Thyroid gland (tissue), 4 donors: Measurements from ENCODE around the gene P2RX4. TPM values are rescaled to one million over a fixed set of nuclear protein-coding genes. Genes with fewer than 3 reads are reported as not detected.
"Not testable (repeated sequence)": the region's sequence is repeated elsewhere in the genome, so short reads cannot be mapped to it uniquely, and the experiment has no call there.

Source experiments
- DNase-seq, 2 donors: peaks; one replicate each; pipeline ENCODE4 v3.0.0-alpha.2; 2019
- H3K27ac ChIP-seq, 3 donors: fragments of 200-600 bp; sonication (generic); 1 replicate in 2 of 3; 2 replicates in 1 of 3; pipeline ENCODE4 v1.5.1; 2016 to 2019; ENCODE audit warnings: mild to moderate bottlenecking in 1 of 3, moderate library complexity in 1 of 3
- H3K27me3 ChIP-seq: fragments of 200-600 bp; sonication (generic); one replicate; pipeline ENCODE4 v1.5.1; 2019
- H3K36me3 ChIP-seq, 2 donors: fragments of 200-600 bp; sonication (generic); one replicate each; pipeline ENCODE4 v1.5.1; 2016 to 2019
- H3K4me1 ChIP-seq, 2 donors: fragments of 200-600 bp; sonication (generic); one replicate each; pipeline ENCODE4 v1.5.1; 2017 to 2019
- H3K4me3 ChIP-seq, 3 donors: fragments of 200-600 bp; sonication (generic); replicated peaks in 1 of 3; 1 replicate in 2 of 3; 2 replicates in 1 of 3; pipeline ENCODE4 v1.5.1; 2016; ENCODE audit warnings: mild to moderate bottlenecking in 1 of 3
- H3K9me3 ChIP-seq: fragments of 200-600 bp; sonication (generic); one replicate; pipeline ENCODE4 v1.5.1; 2017
- CTCF ChIP-seq, 6 experiments: fragments of 200-600 bp in 3 of 6; fragments of 450-650 bp in 3 of 6; sonication (generic) in 3 of 6; IDR thresholded peaks; one replicate each; pipeline ENCODE4 v1.5.1; 2016 to 2019; ENCODE audit warnings: antibody characterized with exemption in 6 of 6, mild to moderate bottlenecking in 2 of 6, inconsistent platforms in 1 of 6, moderate library complexity in 1 of 6
- POLR2A ChIP-seq, 2 donors: fragments of 450-650 bp; IDR thresholded peaks; one replicate each; pipeline ENCODE4 v1.6.1; 2017; ENCODE audit warnings: antibody characterized with exemption in 2 of 2, mild to moderate bottlenecking in 2 of 2, moderate library complexity in 1 of 2
- WGBS, 2 donors: methylation state at CpG; one replicate each; pipeline ENCODE4 v1.1.5; 2017; 5-methylcytosine and 5-hydroxymethylcytosine counted together
- intact Hi-C: fragments of 100-400 bp; cut with DNase I; formaldehyde crosslinking; loops from one replicate; pipeline ENCODE4 v1.15.1; 2023
- total RNA-seq, 4 donors: library from RNA; depleted of rRNA; stranded (reverse); fragments of >200 nt; gene quantifications; one replicate each; pipeline ENCODE4 v1.2.3, GENCODE V29; 2016

Gene P2RX4
- total RNA-seq, 4 donors from 2014 or later, result 36.8 to 87.3 (median 56.1) TPM

GRCh38 chr12:121205491-121205890 is 4.4 kb upstream of the P2RX4 start:
- no peaks in the 10 kb centered on the region for H3K27me3 ChIP-seq
- H3K4me3 ChIP-seq, result no peak overlapping the region
- no peak for DNase-seq
- intact Hi-C loops, result no loop called here
- H3K27ac ChIP-seq, result no peak overlapping the region
- peaks cover under 1 to 2% of the 10 kb centered on the region in 2 donors for H3K4me1 ChIP-seq
- TF ChIP-seq CTCF (IDR thresholded peaks at IDR 0.05) (no peak), POLR2A (IDR thresholded peaks at IDR 0.05) (no peak)
- H3K36me3 ChIP-seq, result no peaks in the 10 kb centered on the region
- WGBS, 2 donors, result 82 to 86% methylated on average over 7 of the region's 7 CpGs
- no peaks in the 10 kb centered on the region for H3K9me3 ChIP-seq

GRCh38 chr12:121208571-121208970 is 1.4 kb upstream of the P2RX4 start:
- peaks cover 6 to 12% of the 10 kb centered on the region in 2 donors for H3K4me1 ChIP-seq
- H3K27me3 ChIP-seq, H3K4me3 ChIP-seq, H3K27ac ChIP-seq, H3K36me3 ChIP-seq, intact Hi-C loops, H3K9me3 ChIP-seq: not testable (repeated sequence)
- 86 to 93% methylated on average over 10 of the region's 10 CpGs for WGBS, 2 donors
- peak in 1 of 2 donors; percentile 4 for DNase-seq

- peak in 1 of 2 donors; percentile 11 for DNase-seq
- no peak overlapping the region for H3K4me3 ChIP-seq
- WGBS, 2 donors, result 84 to 88% methylated on average over 14 to 15 of the region's 15 CpGs
- peaks cover 6 to 12% of the 10 kb centered on the region in 2 donors for H3K4me1 ChIP-seq
- peak overlapping the region in 1 of 3 donors; percentile 88 for H3K27ac ChIP-seq
- TF ChIP-seq POLR2A (IDR thresholded peaks at IDR 0.05) (no peak), CTCF (IDR thresholded peaks at IDR 0.05) (no peak)
- H3K27me3 ChIP-seq, result no peaks in the 10 kb centered on the region
- H3K9me3 ChIP-seq, result no peaks in the 10 kb centered on the region
- H3K36me3 ChIP-seq, result no peaks in the 10 kb centered on the region
- intact Hi-C loops, result no loop called here
Observed at GRCh38 chr12:121209221-121209620, 708 bp upstream of the P2RX4 start.

GRCh38 chr12:121212875-121213274 is 2.9 kb downstream of the P2RX4 start:
- 92 to 94% methylated on average over 5 of the region's 5 CpGs for WGBS, 2 donors
- intact Hi-C loops, result no loop called here
- no peaks in the 10 kb centered on the region for H3K27me3 ChIP-seq
- H3K36me3 ChIP-seq, result no peaks in the 10 kb centered on the region
- no peak overlapping the region for H3K4me3 ChIP-seq
- H3K4me1 ChIP-seq, result peaks cover 6 to 12% of the 10 kb centered on the region in 2 donors
- DNase-seq, result no peak
- no peak overlapping the region for H3K27ac ChIP-seq
- TF ChIP-seq CTCF (IDR thresholded peaks at IDR 0.05) (no peak), POLR2A (IDR thresholded peaks at IDR 0.05) (no peak)
- no peaks in the 10 kb centered on the region for H3K9me3 ChIP-seq

GRCh38 chr12:121214166-121214777 is 4.3 kb downstream of the P2RX4 start:
- no peak for DNase-seq
- H3K36me3 ChIP-seq, result no peaks in the 10 kb centered on the region
- H3K9me3 ChIP-seq, result no peaks in the 10 kb centered on the region
- H3K27me3 ChIP-seq, result no peaks in the 10 kb centered on the region
- intact Hi-C loops, result no loop called here
- H3K27ac ChIP-seq, result peak overlapping the region in 1 of 3 donors; percentile 40
- H3K4me1 ChIP-seq, result peaks cover 6 to 12% of the 10 kb centered on the region in 2 donors
- TF ChIP-seq POLR2A (IDR thresholded peaks at IDR 0.05), result no peak
- no peak for TF ChIP-seq CTCF (IDR thresholded peaks at IDR 0.05)
- WGBS, 2 donors, result 85 to 95% methylated on average over 11 of the region's 11 CpGs
- H3K4me3 ChIP-seq, result no peak overlapping the region
